ENCODE results near the gene CDKL5.

CDKL5 gene

GRCh38 chrX:18491587-18492340 lies 66.4 kb downstream of the CDKL5 start:
- H3K27ac Mint-ChIP-seq: peak overlapping the region in 1 of 3 experiments; percentile 49
- H3K4me1 Mint-ChIP-seq: peaks cover 15% of the 10 kb centered on the region
- no peak for TF ChIP-seq CTCF (IDR thresholded peaks at IDR 0.05; ENCODE audit: unreplicated experiment in 3 of 3)
- H3K9me3 Mint-ChIP-seq: peaks cover 6% of the 10 kb centered on the region
- H3K36me3 Mint-ChIP-seq (ENCODE audit: low read depth): no peaks in the 10 kb centered on the region
- H3K4me3 Mint-ChIP-seq: no peak overlapping the region
- no peaks in the 10 kb centered on the region for H3K27me3 Mint-ChIP-seq (ENCODE audit: low read depth)

- Mint-ChIP-seq H3K27me3 (ENCODE audit: low read depth) (no peaks in the 10 kb centered on the region), H3K4me1 (peaks cover 8% of the 10 kb centered on the region)
- TF ChIP-seq CTCF (IDR thresholded peaks at IDR 0.05; ENCODE audit: unreplicated experiment in 3 of 3): no peak
Measured at GRCh38 chrX:18534949-18535348, 109.5 kb downstream of the CDKL5 start.

GRCh38 chrX:18537068-18537467 lies 111.7 kb downstream of the CDKL5 start:
- H3K27me3 Mint-ChIP-seq (ENCODE audit: low read depth): no peaks in the 10 kb centered on the region
- H3K36me3 Mint-ChIP-seq (ENCODE audit: low read depth): peaks cover 5% of the 10 kb centered on the region
- no peak overlapping the region for H3K27ac Mint-ChIP-seq
- no peak overlapping the region for H3K4me3 Mint-ChIP-seq
- H3K4me1 Mint-ChIP-seq: no peaks in the 10 kb centered on the region
- H3K9me3 Mint-ChIP-seq: peaks cover 9% of the 10 kb centered on the region
- no peak for TF ChIP-seq CTCF (IDR thresholded peaks at IDR 0.05; ENCODE audit: unreplicated experiment in 3 of 3)

More at GRCh38 chrX:18534949-18535348, 109.5 kb downstream of the CDKL5 start:
- no peak overlapping the region for H3K4me3 Mint-ChIP-seq
- H3K9me3 Mint-ChIP-seq: peaks cover 12% of the 10 kb centered on the region
- H3K36me3 Mint-ChIP-seq (ENCODE audit: low read depth): peaks cover 4% of the 10 kb centered on the region
- H3K27ac Mint-ChIP-seq: no peak overlapping the region

GRCh38 chrX:18537524-18537923 lies 112.1 kb downstream of the CDKL5 start:
- TF ChIP-seq CTCF (IDR thresholded peaks at IDR 0.05; ENCODE audit: unreplicated experiment in 3 of 3): no peak
- Mint-ChIP-seq H3K36me3 (ENCODE audit: low read depth) (peaks cover 5% of the 10 kb centered on the region), H3K27me3 (ENCODE audit: low read depth) (no peaks in the 10 kb centered on the region), H3K4me3 (no peak overlapping the region), H3K4me1 (no peaks in the 10 kb centered on the region), H3K27ac (no peak overlapping the region), H3K9me3 (peaks cover 9% of the 10 kb centered on the region)

GRCh38 chrX:18542131-18542530 lies 116.7 kb downstream of the CDKL5 start:
- Mint-ChIP-seq H3K4me3 (no peak overlapping the region), H3K36me3 (ENCODE audit: low read depth) (peaks cover 5% of the 10 kb centered on the region), H3K9me3 (peaks cover 9% of the 10 kb centered on the region), H3K4me1 (no peaks in the 10 kb centered on the region), H3K27me3 (ENCODE audit: low read depth) (no peaks in the 10 kb centered on the region), H3K27ac (no peak overlapping the region)
- TF ChIP-seq CTCF (IDR thresholded peaks at IDR 0.05; ENCODE audit: unreplicated experiment in 3 of 3): no peak

GRCh38 chrX:18542905-18543304 lies 117.5 kb downstream of the CDKL5 start:
- Mint-ChIP-seq H3K4me3 (no peak overlapping the region), H3K27me3 (ENCODE audit: low read depth) (no peaks in the 10 kb centered on the region), H3K4me1 (no peaks in the 10 kb centered on the region), H3K36me3 (ENCODE audit: low read depth) (peaks cover 5% of the 10 kb centered on the region), H3K27ac (no peak overlapping the region), H3K9me3 (peaks cover 6% of the 10 kb centered on the region)
- TF ChIP-seq CTCF (IDR thresholded peaks at IDR 0.05; ENCODE audit: unreplicated experiment in 3 of 3): no peak
